ENCODE data around the gene FAM72B. TPM values are rescaled to one million over a fixed set of nuclear protein-coding genes. Genes with fewer than 3 reads are reported as not detected.
"Not testable (repeated sequence)": the region's sequence is repeated elsewhere in the genome, so short reads cannot be mapped to it uniquely, and the experiment has no call there.

The FAM72B gene
- total and polyA plus RNA-seq, 2 of the 4 experiments (the other 2 are of a cell fraction) = 1.6 to 2.2 TPM

DNA sequence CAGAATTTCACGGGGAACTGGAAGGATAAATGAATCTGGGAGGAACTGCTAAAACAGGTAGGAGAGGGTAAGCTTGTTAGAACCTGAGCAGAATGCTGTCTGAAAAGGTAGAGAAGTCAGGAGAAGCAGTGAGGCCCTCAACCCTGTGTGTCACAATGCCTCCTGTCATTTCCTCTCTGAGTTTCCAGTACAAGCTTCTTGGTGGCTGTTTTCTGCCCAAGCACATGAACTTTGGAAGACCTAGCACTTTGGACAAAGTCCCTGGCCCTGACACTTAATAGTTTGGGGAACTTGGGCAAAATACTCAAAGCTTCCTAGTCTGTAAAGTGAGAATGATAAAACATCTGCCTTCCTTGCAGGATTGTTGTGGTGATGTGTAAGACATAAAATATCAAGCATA lies 52.6 kb downstream of the FAM72B start:
- H3K79me1 ChIP-seq (ENCODE audit: low read depth in 1 of 2, low read length in 2 of 2); H2BK5ac ChIP-seq (ENCODE audit: low read depth, low read length, poor library complexity, severe bottlenecking); H4K91ac ChIP-seq (ENCODE audit: insufficient read depth, low read depth, low read length); CTCF ChIA-PET; H4K20me1 ChIP-seq (ENCODE audit: insufficient read depth, low read length); H3K4me3 ChIP-seq (ENCODE audit: insufficient read depth, low read depth, low read length); H2BK20ac ChIP-seq (ENCODE audit: low read depth, low read length); H3K36me3 ChIP-seq (ENCODE audit: control insufficient read depth, insufficient read depth, low read length); H2AFZ ChIP-seq (replicated peaks; ENCODE audit: low read length, poor library complexity); intact Hi-C loops (cut with micrococcal nuclease); H4K8ac ChIP-seq (ENCODE audit: low read depth in 2 of 2, low read length in 2 of 2); H2BK120ac ChIP-seq (ENCODE audit: low read depth, low read length); dilution Hi-C loops (cut with HindIII; ENCODE audit: low sequenced_read_pairs, unreplicated experiment); H2BK15ac ChIP-seq (ENCODE audit: low read depth, low read length); DNase-seq; H3K4ac ChIP-seq (ENCODE audit: low read depth, low read length); H3K27ac ChIP-seq (ENCODE audit: insufficient read depth, low read length); H3K56ac ChIP-seq (ENCODE audit: extremely low read depth, insufficient read depth, low read length); H2AK5ac ChIP-seq (ENCODE audit: low read depth, low read length); in situ Hi-C loops (cut with MboI; ENCODE audit: low sequenced_read_pairs); H3K27me3 ChIP-seq (ENCODE audit: control insufficient read depth, insufficient read depth, low read length); H3K14ac ChIP-seq (replicated peaks; ENCODE audit: low read depth, low read length); H3K4me2 ChIP-seq (ENCODE audit: low read depth, low read length); H3K9ac ChIP-seq (ENCODE audit: low read depth, low read length); H3K4me1 ChIP-seq (ENCODE audit: control insufficient read depth, insufficient read depth, low read length); H4K5ac ChIP-seq (ENCODE audit: low read depth, low read length); H3K23ac ChIP-seq (ENCODE audit: low read depth, low read length); POLR2A ChIA-PET (ENCODE audit: unreplicated experiment); BruUV-seq (replicated peaks); H3K9me3 ChIP-seq (ENCODE audit: control insufficient read depth, insufficient read depth, low read length); H3K18ac ChIP-seq (ENCODE audit: low read depth, low read length); H3K9me1 ChIP-seq (ENCODE audit: insufficient read depth, low read length); H2AK9ac ChIP-seq (replicated peaks; ENCODE audit: low read depth, low read length, poor library complexity): not testable (repeated sequence)
- ATAC-seq (ENCODE audit: low read depth) = peak; percentile 54
- no CpG with 5 or more reads among the region's 1 CpG for WGBS, 2 experiments (ENCODE audit: extremely low coverage in 2 of 2, insufficient read length in 1 of 2)

DNA sequence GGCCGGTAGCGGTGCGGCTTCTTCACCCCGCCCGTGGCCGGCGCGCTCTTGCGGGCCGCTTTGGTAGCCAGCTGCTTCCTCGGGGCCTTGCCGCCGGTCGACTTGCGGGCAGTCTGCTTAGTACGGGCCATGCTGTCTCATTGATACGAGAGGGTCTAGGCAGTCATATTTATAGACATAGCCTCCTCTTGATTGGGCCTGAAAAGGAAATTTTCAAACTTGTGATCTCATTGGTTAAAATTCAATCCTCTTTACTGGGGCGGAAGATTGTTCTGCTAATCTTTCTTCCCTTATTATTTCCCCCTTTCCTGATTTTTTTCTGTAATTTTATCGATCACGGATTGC lies 65.7 kb downstream of the FAM72B start:
- H2BK15ac ChIP-seq (ENCODE audit: low read depth, low read length); H3K36me3 ChIP-seq (ENCODE audit: control insufficient read depth, insufficient read depth, low read length); BruUV-seq (replicated peaks); H2AK5ac ChIP-seq (ENCODE audit: low read depth, low read length); dilution Hi-C loops (cut with HindIII; ENCODE audit: low sequenced_read_pairs, unreplicated experiment); H3K9me3 ChIP-seq (ENCODE audit: control insufficient read depth, insufficient read depth, low read length); H2BK120ac ChIP-seq (ENCODE audit: low read depth, low read length); H4K5ac ChIP-seq (ENCODE audit: low read depth, low read length); H2BK20ac ChIP-seq (ENCODE audit: low read depth, low read length); in situ Hi-C loops (cut with MboI; ENCODE audit: low sequenced_read_pairs); H3K14ac ChIP-seq (replicated peaks; ENCODE audit: low read depth, low read length); POLR2A ChIA-PET (ENCODE audit: unreplicated experiment); H3K23ac ChIP-seq (ENCODE audit: low read depth, low read length); H3K18ac ChIP-seq (ENCODE audit: low read depth, low read length); H2AK9ac ChIP-seq (replicated peaks; ENCODE audit: low read depth, low read length, poor library complexity); H3K9me1 ChIP-seq (ENCODE audit: insufficient read depth, low read length); H3K4me1 ChIP-seq (ENCODE audit: control insufficient read depth, insufficient read depth, low read length); H4K20me1 ChIP-seq (ENCODE audit: insufficient read depth, low read length); H3K4ac ChIP-seq (ENCODE audit: low read depth, low read length); H4K91ac ChIP-seq (ENCODE audit: insufficient read depth, low read depth, low read length); H3K27me3 ChIP-seq (ENCODE audit: control insufficient read depth, insufficient read depth, low read length); H3K56ac ChIP-seq (ENCODE audit: extremely low read depth, insufficient read depth, low read length); intact Hi-C loops (cut with micrococcal nuclease); CTCF ChIA-PET; H3K79me1 ChIP-seq (ENCODE audit: low read depth in 1 of 2, low read length in 2 of 2): not testable (repeated sequence)
- Histone ChIP-seq H3K4me3 (ENCODE audit: insufficient read depth, low read depth, low read length) (peak overlapping the region; percentile 44), H4K8ac (ENCODE audit: low read depth in 2 of 2, low read length in 2 of 2) (0 out of 4 replicates have a peak overlapping the region, but pooled peaks of 1 of the 2 experiments have one; percentile 57), H2BK5ac (ENCODE audit: low read depth, low read length, poor library complexity, severe bottlenecking) (peak overlapping the region; percentile 76), H3K9ac (ENCODE audit: low read depth, low read length) (0 out of 2 replicates have a peak overlapping the region, but pooled peaks have one; percentile 38), H3K27ac (ENCODE audit: insufficient read depth, low read length) (peak overlapping the region; percentile 55; the same call in 1 of the 2 replicates), H2AFZ (replicated peaks; ENCODE audit: low read length, poor library complexity) (peak overlapping the region; percentile 82), H3K4me2 (ENCODE audit: low read depth, low read length) (peak overlapping the region; percentile 67; the same call in 1 of the 2 replicates)
- no CpG with 5 or more reads among the region's 20 CpGs for WGBS, 2 experiments (ENCODE audit: extremely low coverage in 2 of 2, insufficient read length in 1 of 2)
- peak; percentile 38 for ATAC-seq (ENCODE audit: low read depth)
- DNase-seq = peak; percentile 15
